Panc1 (cell line): ENCODE results near the gene TARM1. TPM values are rescaled to one million over a fixed set of nuclear protein-coding genes. Genes with fewer than 3 reads are reported as not detected.

Experiments used
- ATAC-seq: fragments of 200-7000 bp; cut with Tn5 transposase; 2 replicates; pipeline ENCODE4 v1.9.1; 2020; ENCODE audit warnings: mild to moderate bottlenecking, moderate library complexity
- BruUV-seq: library from RNA; stranded (reverse); fragments of 400-500 nt; replicated peaks from 2 replicates; lab custom pipeline; 2021; lab: Mats Ljungman, UMichigan
- CTCF ChIA-PET: fragments of 300-600 bp; sonication (Branson Sonifier 250); formaldehyde crosslinking; loops from one replicate; lab custom pipeline; 2022; ENCODE audit warnings: antibody characterized with exemption; lab: Charles Lee
- POLR2A ChIA-PET: fragments of 300-600 bp; sonication (Branson Sonifier 250); formaldehyde crosslinking; loops from one replicate; lab custom pipeline; 2022; ENCODE audit warnings: antibody characterized with exemption; lab: Charles Lee
- DNase-seq: peaks from one replicate; pipeline ENCODE4 v3.0.0-alpha.2; 2010; ENCODE audit warnings: low read depth, low spot score
- H3K27ac ChIP-seq: 2 replicates; pipeline ENCODE4 v1.5.1; 2011; ENCODE audit warnings: mild to moderate bottlenecking, low read length, inconsistent platforms
- H3K27me3 ChIP-seq: fragments of 200-500 bp; sonication (Bioruptor generic); 2 replicates; pipeline ENCODE4 v1.6.0; 2014; ENCODE audit warnings: low read length, inconsistent platforms; ENCODE audit not compliant: control insufficient read depth, insufficient read depth
- H3K36me3 ChIP-seq: fragments of 200-500 bp; sonication (Bioruptor generic); 2 replicates; pipeline ENCODE4 v1.5.1; 2014; ENCODE audit warnings: inconsistent platforms, mild to moderate bottlenecking, low read length, moderate library complexity; ENCODE audit not compliant: control insufficient read depth, insufficient read depth
- H3K4me1 ChIP-seq: 2 replicates; pipeline ENCODE4 v1.5.1; 2011; ENCODE audit warnings: inconsistent platforms, mild to moderate bottlenecking, low read length, moderate library complexity; ENCODE audit not compliant: control insufficient read depth, insufficient read depth
- H3K4me3 ChIP-seq, 2 experiments: 2 replicates each; pipeline ENCODE4 v1.5.1; 2011 to 2012; ENCODE audit warnings: low read depth in 2 of 2, low read length in 2 of 2, mild to moderate bottlenecking in 2 of 2, inconsistent platforms in 1 of 2, moderate library complexity in 1 of 2
- H3K9me3 ChIP-seq: fragments of 200-500 bp; sonication (Bioruptor generic); 2 replicates; pipeline ENCODE4 v1.5.1; 2014; ENCODE audit warnings: low read depth, mild to moderate bottlenecking, inconsistent platforms, low read length, moderate library complexity; ENCODE audit not compliant: control insufficient read depth, insufficient read depth
- CTCF ChIP-seq: fragments of 450-650 bp; IDR thresholded peaks from 2 replicates; pipeline ENCODE4 v1.5.1; 2017; ENCODE audit warnings: mild to moderate bottlenecking
- POLR2AphosphoS5 ChIP-seq: IDR thresholded peaks from 2 replicates; pipeline ENCODE4 v1.6.1; 2012; ENCODE audit warnings: mild to moderate bottlenecking, low read depth, low read length, moderate library complexity
- REST ChIP-seq, 2 experiments: IDR thresholded peaks; 2 replicates each; pipeline ENCODE4 v1.6.1; 2011 to 2012; ENCODE audit warnings: low read depth in 2 of 2, control low read depth in 1 of 2, low read length in 1 of 2, mild to moderate bottlenecking in 1 of 2, moderate library complexity in 1 of 2; ENCODE audit not compliant: insufficient read depth in 1 of 2
- SIN3A ChIP-seq: IDR thresholded peaks from 2 replicates; pipeline ENCODE4 v1.6.1; 2012; ENCODE audit warnings: low read depth, mild to moderate bottlenecking, low read length, moderate library complexity, borderline replicate concordance; ENCODE audit not compliant: insufficient read depth
- TCF7L2 ChIP-seq: IDR thresholded peaks from 2 replicates; pipeline ENCODE4 v1.6.1; 2011; ENCODE audit warnings: mild to moderate bottlenecking, low read depth, low read length, inconsistent platforms
- in situ Hi-C: cut with HindIII; loops from 2 replicates; pipeline ENCODE4 v1.10.0; 2016; ENCODE audit warnings: low sequenced_read_pairs, low pct_unique_long_range_greater_than_20kb
- intact Hi-C: fragments of 100-400 bp; cut with micrococcal nuclease; formaldehyde crosslinking; loops from one replicate; pipeline ENCODE4 v1.10.0; 2022; ENCODE audit not compliant: unreplicated experiment
- total RNA-seq: library from RNA; stranded (reverse); gene quantifications from one replicate; pipeline ENCODE4 v1.2.1, GENCODE V29; 2021; ENCODE audit not compliant: unreplicated experiment

TARM1 gene
- total RNA-seq, 1 experiment from 2014 or later, result not detected

GRCh38 chr19:54124393-54124792 is 43.2 kb upstream of the TARM1 start:
- ATAC-seq, result no peak
- peaks cover 17% of the 10 kb centered on the region for H3K36me3 ChIP-seq
- H3K4me3 ChIP-seq, result no peak overlapping the region
- no TSS peak for BruUV-seq
- in situ Hi-C loops, result no loop called here
- intact Hi-C loops, result no loop called here
- DNase-seq, result no peak
- H3K4me1 ChIP-seq, result no peaks in the 10 kb centered on the region
- CTCF ChIA-PET, result no interaction called here
- H3K9me3 ChIP-seq, result no peaks in the 10 kb centered on the region
- H3K27me3 ChIP-seq, result no peaks in the 10 kb centered on the region
- POLR2A ChIA-PET, result interaction anchor here (0.7 to 1.6 kb wide), 2 partner anchors 10 to 233 kb away, joined by 3 to 5 read pairs; no protein-coding TSS in a partner anchor
- TF ChIP-seq CTCF (no peak), POLR2AphosphoS5 (no peak), REST (IDR thresholded peaks at IDR 0.05; ENCODE audit: insufficient read depth in 1 of 2, low read depth in 2 of 2, low read length in 1 of 2) (no peak), TCF7L2 (no peak), SIN3A (no peak)
- H3K27ac ChIP-seq, result no peak overlapping the region

GRCh38 chr19:54123682-54124081 is 42.5 kb upstream of the TARM1 start:
- ATAC-seq, result no peak
- BruUV-seq, result no TSS peak
- intact Hi-C loops (no loop called here), in situ Hi-C loops (no loop called here)
- peaks cover 17% of the 10 kb centered on the region for H3K36me3 ChIP-seq
- H3K27ac ChIP-seq, result no peak overlapping the region
- CTCF ChIA-PET, result no interaction called here
- H3K27me3 ChIP-seq, result no peaks in the 10 kb centered on the region
- no peaks in the 10 kb centered on the region for H3K4me1 ChIP-seq
- H3K9me3 ChIP-seq, result no peaks in the 10 kb centered on the region
- no peak overlapping the region for H3K4me3 ChIP-seq
- POLR2A ChIA-PET, result interaction anchor here (0.7 to 1.6 kb wide), 2 partner anchors 9 to 233 kb away, joined by 3 to 5 read pairs; no protein-coding TSS in a partner anchor
- no peak for DNase-seq
- TF ChIP-seq POLR2AphosphoS5 (no peak), CTCF (no peak)
